GM18502 (cell line): ENCODE results near the gene VAC14.

ENCODE experiments used
- ATAC-seq: cut with Tn5 transposase; IDR thresholded peaks from one replicate; pipeline ENCODE4 v1.9.1; 2021; ENCODE audit warnings: mild to moderate bottlenecking; ENCODE audit not compliant: unreplicated experiment, poor library complexity

The VAC14 gene

DNA sequence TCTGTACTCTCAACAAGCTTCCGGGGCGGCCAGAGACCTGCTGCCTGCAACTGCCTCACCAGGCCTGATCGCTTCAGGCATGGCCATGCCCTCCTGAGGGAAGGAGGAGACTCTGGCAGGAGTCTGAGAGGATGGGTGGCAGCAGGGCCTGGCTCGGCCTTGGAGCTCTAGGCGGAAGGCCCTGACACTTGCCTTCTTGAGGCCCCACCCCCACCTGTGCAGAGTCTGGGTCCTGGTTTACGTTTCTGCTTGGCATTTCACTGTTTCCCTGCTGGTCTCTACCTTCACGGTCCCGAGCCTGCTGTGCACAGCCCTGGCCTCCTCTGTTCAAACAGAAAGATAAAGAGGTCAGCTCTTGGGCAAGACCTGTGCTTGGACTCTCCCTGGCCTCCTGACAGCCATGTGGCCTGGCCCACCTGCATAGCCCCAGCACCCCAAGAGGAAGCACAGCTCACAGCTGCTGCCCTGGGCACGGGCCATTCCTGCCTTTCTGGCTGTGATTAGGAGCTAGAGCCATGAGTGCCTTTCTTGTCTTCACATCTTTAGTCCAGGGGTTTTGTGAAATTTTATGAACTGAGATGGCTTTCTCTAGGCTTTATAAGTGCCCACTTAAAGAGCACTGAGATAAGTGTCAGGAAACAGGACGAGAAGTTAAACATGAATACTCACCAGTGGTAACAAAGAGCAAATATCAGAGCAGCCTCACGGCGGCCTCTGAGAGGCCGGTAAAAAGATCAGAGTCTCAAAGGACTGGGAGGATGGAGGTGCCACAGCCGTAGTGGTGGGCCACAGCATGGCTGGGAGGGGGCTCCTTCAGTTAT, 89.5 kb downstream of the VAC14 start:
- ATAC-seq = no peak

- ATAC-seq = no peak
Observed at GRCh38 chr16:70710422-70711210, 90.3 kb downstream of the VAC14 start.

GRCh38 chr16:70709942-70710341, 91.0 kb downstream of the VAC14 start:
- no peak for ATAC-seq

DNA sequence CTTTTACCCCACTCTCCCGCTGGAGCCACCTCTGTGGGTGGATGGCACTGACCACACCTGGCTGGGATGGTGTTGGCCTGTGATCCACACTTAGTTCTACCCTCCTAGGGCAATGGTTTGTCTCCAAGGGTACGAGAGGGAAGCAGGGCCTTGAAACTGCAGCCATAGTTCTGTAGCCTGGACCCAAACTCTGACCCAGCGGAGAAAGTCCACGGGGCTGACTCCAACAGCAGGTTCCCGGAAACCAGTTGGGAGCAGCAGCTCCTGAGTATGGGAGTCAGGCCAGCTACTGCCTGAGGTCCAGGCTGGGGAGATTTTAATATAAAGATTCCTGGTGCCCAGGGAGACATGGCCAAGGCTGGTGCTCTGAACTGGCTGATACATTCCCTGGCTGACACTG, 91.5 kb downstream of the VAC14 start:
- ATAC-seq = no peak

DNA sequence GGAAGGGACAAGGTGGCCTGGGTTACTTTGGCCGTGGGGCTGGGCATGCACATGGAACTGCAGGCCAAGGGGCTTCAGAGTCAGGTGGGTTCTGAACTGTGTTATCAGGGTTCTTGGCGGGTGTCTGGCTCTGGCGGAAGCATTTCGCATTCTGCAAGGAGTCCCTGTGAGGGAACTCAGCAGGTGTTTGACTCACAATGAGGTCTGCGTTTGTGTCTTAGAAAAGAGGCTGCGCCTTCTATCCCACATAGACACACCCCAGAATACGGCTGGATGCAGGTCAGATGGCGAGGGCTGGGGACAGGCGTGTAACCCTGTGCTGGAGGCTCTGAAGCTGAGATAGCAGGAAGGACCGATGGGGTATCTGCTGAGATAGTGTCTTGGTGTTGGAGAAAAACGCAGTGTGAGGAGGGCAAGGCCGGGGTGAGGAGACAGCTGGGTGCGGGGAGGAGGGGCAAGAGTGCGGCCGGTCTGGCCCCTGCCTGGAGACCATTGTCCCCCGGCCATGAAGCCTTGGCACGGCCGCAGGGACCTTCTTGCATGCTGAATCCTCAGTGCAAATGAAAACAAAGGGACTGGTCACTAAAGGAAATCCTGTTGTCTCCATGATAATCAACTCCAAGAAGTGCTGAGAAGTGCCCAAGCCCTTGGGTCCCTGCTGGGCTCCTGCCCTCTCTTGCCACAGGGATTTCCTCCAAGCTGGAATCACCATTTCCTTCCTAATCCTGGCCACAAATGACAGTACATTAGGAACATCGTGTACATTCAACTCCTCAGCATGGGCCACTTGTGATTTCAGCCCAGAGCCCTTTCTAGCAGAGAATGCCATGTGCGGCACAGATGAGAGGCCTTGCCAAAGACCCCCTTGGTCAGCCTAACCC, 92.4 kb downstream of the VAC14 start:
- ATAC-seq = no peak

DNA sequence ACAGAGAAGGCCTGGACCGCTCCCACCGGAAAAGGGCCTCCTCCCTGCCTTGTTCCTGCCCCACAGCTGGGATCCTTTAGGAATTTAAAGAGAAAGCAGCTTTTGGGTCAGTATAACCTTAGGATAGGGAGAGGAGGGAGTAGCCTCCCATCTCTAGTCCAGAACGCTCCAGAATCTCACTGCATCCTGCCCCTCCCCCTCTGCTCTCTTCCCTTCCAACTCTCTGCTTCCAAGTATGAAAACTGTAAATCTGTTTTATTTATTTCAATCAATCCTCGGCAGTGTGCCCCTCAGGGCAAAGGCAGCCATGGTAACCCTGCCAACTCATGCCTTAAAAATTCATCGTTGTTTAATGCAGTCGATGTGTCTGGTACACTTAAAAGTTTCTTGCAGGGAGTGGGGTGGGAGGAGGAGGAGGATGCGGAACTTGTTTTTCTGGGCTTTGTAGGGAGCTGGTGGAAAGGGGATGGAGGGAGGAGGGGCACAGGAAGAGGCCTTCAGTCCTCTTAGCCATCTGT, 94.0 kb downstream of the VAC14 start:
- no peak for ATAC-seq

GRCh38 chr16:70705056-70705455, 95.9 kb downstream of the VAC14 start:
- no peak for ATAC-seq

- no peak for ATAC-seq
Observed at GRCh38 chr16:70704586-70704985, 96.4 kb downstream of the VAC14 start.

DNA sequence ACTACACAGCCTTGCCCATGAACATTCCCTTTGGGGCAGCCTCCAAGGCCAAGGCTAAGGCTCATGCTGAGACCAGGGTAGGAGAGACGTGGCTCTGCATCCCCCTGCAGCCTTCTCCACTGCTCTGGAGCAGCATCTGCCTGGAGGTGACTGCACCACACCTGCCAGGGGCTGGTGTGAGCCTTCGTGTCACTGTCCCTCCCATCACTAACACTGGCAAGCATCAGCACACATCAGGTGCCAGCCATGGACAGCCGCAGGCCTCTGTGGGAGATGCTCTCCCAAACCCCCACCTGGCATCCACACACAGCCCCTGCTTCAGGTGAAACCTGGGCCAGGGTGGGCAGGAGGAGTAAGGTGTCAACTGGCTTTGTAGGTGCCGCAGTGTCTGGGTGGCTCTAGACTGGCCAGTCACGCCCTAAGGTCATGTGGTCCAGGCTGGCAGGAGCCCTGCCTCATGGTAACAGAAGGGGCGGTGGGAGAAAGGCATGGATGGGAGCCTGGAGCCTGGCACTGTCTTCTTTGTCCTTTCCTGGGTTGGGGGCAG, 97.0 kb downstream of the VAC14 start:
- ATAC-seq = no peak

- no peak for ATAC-seq
Observed at GRCh38 chr16:70703041-70703834, 97.7 kb downstream of the VAC14 start.

DNA sequence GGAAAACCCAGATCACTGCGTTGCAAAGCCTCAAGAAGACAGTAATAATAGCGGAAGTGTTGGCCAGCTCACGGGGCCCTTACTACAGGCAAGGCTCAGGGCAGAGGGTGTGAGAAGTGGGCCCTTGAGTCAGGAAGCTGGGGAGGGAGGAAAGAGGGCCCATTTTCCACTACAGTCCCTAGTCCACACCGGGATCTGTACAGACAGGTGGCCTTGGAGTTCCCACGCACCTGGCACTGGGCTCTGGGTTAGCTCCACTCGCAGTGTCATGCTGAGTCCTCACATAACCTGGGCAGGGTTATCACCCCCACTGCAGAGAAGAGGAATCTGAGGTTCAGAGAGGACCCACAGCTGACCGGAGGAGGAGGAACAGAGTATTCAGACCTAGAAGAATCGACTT, 98.3 kb downstream of the VAC14 start:
- ATAC-seq = no peak

- no peak for ATAC-seq
Observed at GRCh38 chr16:70701998-70702397, 99.0 kb downstream of the VAC14 start.

DNA sequence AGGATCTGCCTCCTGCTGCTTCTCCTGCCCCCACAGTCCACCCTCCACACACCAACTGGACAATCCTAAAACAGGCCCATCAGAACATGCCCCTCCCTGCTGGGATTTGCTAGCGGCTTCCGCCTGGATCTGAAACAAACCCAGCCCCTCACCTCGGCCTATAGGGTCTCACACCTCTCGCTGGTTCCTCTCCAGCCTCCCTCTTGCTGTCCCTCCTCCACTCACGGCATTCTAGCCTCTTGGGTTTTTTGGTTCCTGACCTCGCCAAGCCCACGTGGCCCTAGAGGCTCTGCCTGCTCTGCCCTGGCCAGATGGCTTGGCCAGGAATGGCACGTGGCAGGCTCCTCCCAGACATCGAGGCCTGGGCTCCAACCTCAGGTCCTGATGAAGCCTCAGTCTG, 99.4 kb downstream of the VAC14 start:
- no peak for ATAC-seq

GRCh38 chr16:70701036-70701435, 99.9 kb downstream of the VAC14 start:
- no peak for ATAC-seq

DNA sequence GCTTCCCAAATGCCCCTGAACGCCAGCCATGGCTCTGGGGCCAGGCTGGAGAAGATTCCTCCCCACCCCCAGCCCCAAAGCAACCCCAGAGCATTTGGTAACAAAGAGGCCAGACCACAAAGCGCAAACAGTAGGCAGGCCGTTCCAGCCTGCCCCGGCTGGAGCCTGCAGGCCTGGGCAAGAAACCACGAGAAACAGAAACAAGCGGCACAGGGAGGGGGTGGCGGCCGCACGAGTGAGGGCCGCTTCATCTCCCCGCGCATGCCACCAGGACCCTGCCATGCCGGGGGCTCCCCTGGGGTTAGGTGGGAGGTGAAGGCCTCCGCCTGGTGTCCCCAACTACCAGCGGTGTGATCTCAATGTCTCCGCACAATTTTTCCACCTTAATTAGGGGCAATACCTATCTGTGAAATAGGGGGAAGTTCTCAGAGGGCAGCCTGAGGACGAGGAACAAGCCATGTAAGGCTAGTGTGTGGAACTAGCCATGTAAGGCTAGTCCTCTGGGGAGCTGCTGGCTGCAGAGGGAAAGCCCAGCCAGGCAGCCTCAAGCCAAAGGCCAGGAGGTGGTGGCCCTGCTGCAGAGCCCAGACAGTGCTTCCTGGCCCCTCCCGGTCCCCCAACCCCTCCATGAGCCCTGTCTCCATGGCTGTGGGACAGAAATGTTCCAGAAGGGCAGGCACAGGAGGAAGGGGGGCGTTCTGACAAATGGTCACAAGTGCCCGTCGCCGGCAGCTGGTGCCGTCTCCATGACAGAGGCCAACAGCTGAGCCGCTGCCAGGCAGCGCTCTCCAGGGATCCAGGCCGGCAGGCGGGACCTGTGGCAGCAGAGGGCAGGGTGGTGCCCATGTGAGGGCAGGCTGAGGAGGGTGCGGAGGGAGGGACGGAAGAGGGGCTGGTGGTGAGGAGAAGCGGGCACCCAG, 100.6 kb downstream of the VAC14 start:
- no peak for ATAC-seq

- no peak for ATAC-seq
Observed at GRCh38 chr16:70699696-70700095, 101.3 kb downstream of the VAC14 start.

DNA sequence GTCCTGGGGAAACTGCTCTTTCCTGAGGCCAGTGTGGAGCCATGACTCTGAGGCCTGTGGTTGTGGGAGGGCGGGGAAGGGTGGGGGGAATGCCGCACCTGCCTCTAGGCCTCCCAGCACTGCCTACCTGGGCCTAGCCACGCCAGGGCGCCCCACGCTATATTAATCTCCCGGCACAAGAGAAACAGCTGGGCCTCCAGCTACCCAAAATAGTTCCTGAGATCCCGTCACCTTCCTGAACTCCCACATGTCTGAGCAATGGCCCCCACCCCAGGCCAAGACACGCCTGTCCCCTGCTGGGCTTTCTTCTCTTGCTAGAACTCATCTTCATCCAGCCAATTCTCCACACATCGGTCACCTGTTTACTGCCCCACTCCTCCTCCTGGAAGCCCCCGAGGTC, 102.1 kb downstream of the VAC14 start:
- ATAC-seq = no peak

DNA sequence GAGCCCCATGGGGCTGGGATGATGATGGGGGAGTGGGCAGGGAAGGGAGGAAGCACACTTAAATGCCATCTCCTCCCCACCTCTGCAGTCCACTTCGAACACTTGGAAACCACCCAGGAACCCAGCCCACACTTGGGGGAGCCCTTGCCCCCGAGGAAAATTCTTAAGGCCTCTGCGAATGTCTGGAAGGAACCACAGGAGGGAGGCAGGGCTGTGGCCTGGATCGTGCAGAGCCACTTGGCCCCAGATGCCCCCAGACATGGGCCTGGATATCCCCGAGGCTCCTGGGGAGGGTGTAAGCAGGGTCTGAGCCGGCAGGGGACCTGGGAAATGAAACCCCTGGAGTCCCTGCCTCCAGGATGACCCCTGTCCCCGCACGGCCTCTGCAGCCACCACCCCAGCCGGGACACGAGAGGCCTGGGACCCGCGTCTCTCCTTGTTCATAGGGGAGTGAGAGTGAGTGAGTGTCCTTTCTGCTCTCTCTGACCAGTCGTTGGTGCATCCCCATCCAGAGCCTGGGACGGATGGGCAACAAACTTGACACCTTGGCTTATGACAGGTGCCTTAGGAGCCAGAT, 103.3 kb downstream of the VAC14 start:
- ATAC-seq = no peak
